Hepatocyte (in vitro differentiated cells): ENCODE results near the gene KIF1C.

Source experiments
- EZH2phosphoT487 ChIP-seq: fragments of 200-600 bp; sonication (generic); IDR thresholded peaks from one replicate; pipeline ENCODE4 v1.6.1; 2018; ENCODE audit warnings: antibody characterized with exemption, mild to moderate bottlenecking, low read depth, moderate library complexity; ENCODE audit not compliant: unreplicated experiment, severe bottlenecking
- TF ChIP-seq, protein P1 (sequence below): fragments of 200-600 bp; sonication (generic); IDR thresholded peaks from 2 replicates; pipeline ENCODE4 v1.5.1; 2016; ENCODE audit warnings: antibody characterized with exemption, mild to moderate bottlenecking; ENCODE audit not compliant: poor library complexity

DNA sequence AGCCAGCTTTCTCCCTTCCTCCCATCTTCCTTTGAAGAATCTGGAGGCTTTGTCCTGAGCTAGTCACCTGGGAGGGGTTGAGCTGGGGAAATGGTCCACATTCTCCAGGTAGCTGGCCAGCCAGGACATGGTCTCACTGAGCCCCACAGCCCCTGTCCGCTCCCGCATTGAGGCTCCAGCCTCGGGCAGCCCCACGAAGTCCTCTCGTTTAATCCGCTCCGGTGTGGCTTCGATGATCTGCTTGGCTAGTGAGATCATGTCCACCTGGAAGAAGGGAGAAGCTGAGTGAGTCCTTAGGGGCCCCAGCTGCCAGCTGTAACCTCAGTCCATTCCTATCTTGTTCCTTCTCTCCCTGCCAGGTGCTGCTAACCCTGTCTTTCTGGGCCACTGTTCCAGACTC lies 27.5 kb upstream of the KIF1C start:
- TF ChIP-seq, protein P1, sequence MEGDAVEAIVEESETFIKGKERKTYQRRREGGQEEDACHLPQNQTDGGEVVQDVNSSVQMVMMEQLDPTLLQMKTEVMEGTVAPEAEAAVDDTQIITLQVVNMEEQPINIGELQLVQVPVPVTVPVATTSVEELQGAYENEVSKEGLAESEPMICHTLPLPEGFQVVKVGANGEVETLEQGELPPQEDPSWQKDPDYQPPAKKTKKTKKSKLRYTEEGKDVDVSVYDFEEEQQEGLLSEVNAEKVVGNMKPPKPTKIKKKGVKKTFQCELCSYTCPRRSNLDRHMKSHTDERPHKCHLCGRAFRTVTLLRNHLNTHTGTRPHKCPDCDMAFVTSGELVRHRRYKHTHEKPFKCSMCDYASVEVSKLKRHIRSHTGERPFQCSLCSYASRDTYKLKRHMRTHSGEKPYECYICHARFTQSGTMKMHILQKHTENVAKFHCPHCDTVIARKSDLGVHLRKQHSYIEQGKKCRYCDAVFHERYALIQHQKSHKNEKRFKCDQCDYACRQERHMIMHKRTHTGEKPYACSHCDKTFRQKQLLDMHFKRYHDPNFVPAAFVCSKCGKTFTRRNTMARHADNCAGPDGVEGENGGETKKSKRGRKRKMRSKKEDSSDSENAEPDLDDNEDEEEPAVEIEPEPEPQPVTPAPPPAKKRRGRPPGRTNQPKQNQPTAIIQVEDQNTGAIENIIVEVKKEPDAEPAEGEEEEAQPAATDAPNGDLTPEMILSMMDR = no peak
- no peak for TF ChIP-seq EZH2phosphoT487
